Effector memory CD4-positive, alpha-beta T cell (primary cell): Measurements from ENCODE around the gene OR8D1.
"Not testable (repeated sequence)": the region's sequence is repeated elsewhere in the genome, so short reads cannot be mapped to it uniquely, and the experiment has no call there.

ENCODE experiments used
- DNase-seq, 3 donors: peaks; one replicate each; pipeline ENCODE4 v3.0.0-alpha.2; 2020
- H3K27ac ChIP-seq: 2 replicates; pipeline ENCODE4 v1.7.0; 2013; ENCODE audit warnings: mild to moderate bottlenecking, low read length, moderate library complexity; ENCODE audit not compliant: insufficient read depth, poor library complexity, severe bottlenecking
- H3K27me3 ChIP-seq: replicated peaks from 2 replicates; pipeline ENCODE4 v1.7.0; 2013; ENCODE audit warnings: mild to moderate bottlenecking, low read length; ENCODE audit not compliant: insufficient read depth, control insufficient read depth, poor library complexity, severe bottlenecking
- H3K36me3 ChIP-seq: 2 replicates; pipeline ENCODE4 v1.7.0; 2013; ENCODE audit warnings: mild to moderate bottlenecking, low read length, moderate library complexity; ENCODE audit not compliant: control insufficient read depth, insufficient read depth
- H3K4me1 ChIP-seq: 2 replicates; pipeline ENCODE4 v1.7.0; 2013; ENCODE audit warnings: low read length, mild to moderate bottlenecking; ENCODE audit not compliant: control insufficient read depth, insufficient read depth, poor library complexity, severe bottlenecking
- H3K4me3 ChIP-seq: 2 replicates; pipeline ENCODE4 v1.7.0; 2013; ENCODE audit warnings: low read length, low read depth, mild to moderate bottlenecking; ENCODE audit not compliant: insufficient read depth, poor library complexity, severe bottlenecking
- H3K9me3 ChIP-seq: 2 replicates; pipeline ENCODE4 v1.7.0; 2013; ENCODE audit warnings: mild to moderate bottlenecking, low read length, moderate library complexity; ENCODE audit not compliant: control insufficient read depth

Gene OR8D1

GRCh38 chr11:124296016-124296415 lies 17.7 kb downstream of the OR8D1 start:
- H3K27ac ChIP-seq, result no peak overlapping the region
- H3K4me1 ChIP-seq, result no peaks in the 10 kb centered on the region
- no peaks in the 10 kb centered on the region for H3K27me3 ChIP-seq
- DNase-seq, result no peak
- no peaks in the 10 kb centered on the region for H3K36me3 ChIP-seq
- H3K9me3 ChIP-seq, result no peaks in the 10 kb centered on the region
- H3K4me3 ChIP-seq, result no peak overlapping the region

GRCh38 chr11:124294687-124295086 lies 19.1 kb downstream of the OR8D1 start:
- Histone ChIP-seq H3K4me1 (no peaks in the 10 kb centered on the region), H3K27ac (no peak overlapping the region), H3K27me3 (no peaks in the 10 kb centered on the region), H3K36me3 (no peaks in the 10 kb centered on the region), H3K4me3 (no peak overlapping the region), H3K9me3 (no peaks in the 10 kb centered on the region)
- no peak for DNase-seq

- Histone ChIP-seq H3K36me3 (no peaks in the 10 kb centered on the region), H3K27me3 (no peaks in the 10 kb centered on the region), H3K9me3 (no peaks in the 10 kb centered on the region), H3K4me1 (no peaks in the 10 kb centered on the region), H3K27ac (no peak overlapping the region), H3K4me3 (no peak overlapping the region)
- DNase-seq, result no peak
Observed at GRCh38 chr11:124285610-124286344, 28.0 kb downstream of the OR8D1 start.

GRCh38 chr11:124278261-124278660 lies 35.5 kb downstream of the OR8D1 start:
- DNase-seq, result no peak
- no peaks in the 10 kb centered on the region for H3K4me1 ChIP-seq

GRCh38 chr11:124277804-124278203 lies 35.9 kb downstream of the OR8D1 start:
- H3K36me3 ChIP-seq, result no peaks in the 10 kb centered on the region
- no peaks in the 10 kb centered on the region for H3K9me3 ChIP-seq
- no peaks in the 10 kb centered on the region for H3K4me1 ChIP-seq
- no peaks in the 10 kb centered on the region for H3K27me3 ChIP-seq
- H3K27ac ChIP-seq, result no peak overlapping the region
- no peak overlapping the region for H3K4me3 ChIP-seq
- no peak for DNase-seq

More at GRCh38 chr11:124278261-124278660, 35.5 kb downstream of the OR8D1 start:
- Histone ChIP-seq H3K27ac (no peak overlapping the region), H3K9me3 (no peaks in the 10 kb centered on the region), H3K4me3 (no peak overlapping the region), H3K27me3 (no peaks in the 10 kb centered on the region), H3K36me3 (no peaks in the 10 kb centered on the region)

- Histone ChIP-seq H3K27me3 (no peaks in the 10 kb centered on the region), H3K4me3 (no peak overlapping the region), H3K27ac (no peak overlapping the region), H3K9me3 (no peaks in the 10 kb centered on the region), H3K36me3 (no peaks in the 10 kb centered on the region), H3K4me1 (no peaks in the 10 kb centered on the region)
- DNase-seq, result no peak
Observed at GRCh38 chr11:124277207-124277606, 36.5 kb downstream of the OR8D1 start.

GRCh38 chr11:124276081-124276480 lies 37.7 kb downstream of the OR8D1 start:
- Histone ChIP-seq H3K4me3 (no peak overlapping the region), H3K27ac (no peak overlapping the region), H3K27me3 (no peaks in the 10 kb centered on the region), H3K4me1 (no peaks in the 10 kb centered on the region), H3K36me3 (no peaks in the 10 kb centered on the region), H3K9me3 (no peaks in the 10 kb centered on the region)
- no peak for DNase-seq

- no peaks in the 10 kb centered on the region for H3K36me3 ChIP-seq
- no peak for DNase-seq
- no peak overlapping the region for H3K4me3 ChIP-seq
- no peaks in the 10 kb centered on the region for H3K4me1 ChIP-seq
- H3K9me3 ChIP-seq, result no peaks in the 10 kb centered on the region
- H3K27ac ChIP-seq, result no peak overlapping the region
- H3K27me3 ChIP-seq, result no peaks in the 10 kb centered on the region
Observed at GRCh38 chr11:124274000-124274399, 39.7 kb downstream of the OR8D1 start.

GRCh38 chr11:124270886-124271285 lies 42.9 kb downstream of the OR8D1 start:
- not testable (repeated sequence) for H3K9me3 ChIP-seq, H3K36me3 ChIP-seq, DNase-seq, H3K27ac ChIP-seq, H3K27me3 ChIP-seq, H3K4me1 ChIP-seq, H3K4me3 ChIP-seq

- not testable (repeated sequence) for H3K36me3 ChIP-seq, H3K27ac ChIP-seq, H3K4me3 ChIP-seq, H3K9me3 ChIP-seq, H3K27me3 ChIP-seq, H3K4me1 ChIP-seq, DNase-seq
Observed at GRCh38 chr11:124265041-124265440, 48.7 kb downstream of the OR8D1 start.
